Pulmonary artery endothelial cell (primary cell): ENCODE results near the gene CTTNBP2. TPM values are rescaled to one million over a fixed set of nuclear protein-coding genes. Genes with fewer than 3 reads are reported as not detected.

ENCODE experiments used
- DNase-seq: peaks from one replicate; pipeline ENCODE4 v3.0.0-alpha.2; 2011; ENCODE audit warnings: low read depth, low spot score
- total RNA-seq: library from RNA; depleted of rRNA; stranded (reverse); fragments of >200 nt; gene quantifications from 2 replicates; pipeline ENCODE4 v1.2.3, GENCODE V29; 2014

The CTTNBP2 gene
- total RNA-seq = not detected in 2 replicates

GRCh38 chr7:117873310-117874190 is at the start of gene CTTNBP2:
Gene CTTNBP2 (minus strand): TSS chr7:117873441. CDS start chr7:117873415, 26 bp downstream.
- DNase-seq = no peak

GRCh38 chr7:117916309-117916708 is 43.1 kb upstream of the CTTNBP2 start:
- DNase-seq = no peak

- DNase-seq = no peak
These were observed 39.2 kb upstream of the CTTNBP2 start for GRCh38 chr7:117912421-117912820.

GRCh38 chr7:117908031-117908795 is 35.0 kb upstream of the CTTNBP2 start:
- DNase-seq = no peak

- no peak for DNase-seq
These were observed 33.9 kb upstream of the CTTNBP2 start for GRCh38 chr7:117907049-117907640.

- DNase-seq = no peak
These were observed 29.2 kb upstream of the CTTNBP2 start for GRCh38 chr7:117902314-117902889.

- no peak for DNase-seq
These were observed 28.0 kb upstream of the CTTNBP2 start for GRCh38 chr7:117901089-117901797.

GRCh38 chr7:117896339-117896738 is 23.1 kb upstream of the CTTNBP2 start:
- no peak for DNase-seq

- DNase-seq = no peak
These were observed 22.0 kb upstream of the CTTNBP2 start for GRCh38 chr7:117895276-117895675.

- DNase-seq = no peak
These were observed 20.8 kb upstream of the CTTNBP2 start for GRCh38 chr7:117894037-117894436.

- no peak for DNase-seq
These were observed 19.6 kb upstream of the CTTNBP2 start for GRCh38 chr7:117892821-117893220.

- no peak for DNase-seq
These were observed 16.4 kb upstream of the CTTNBP2 start for GRCh38 chr7:117889611-117890010.

- DNase-seq = no peak
These were observed 15.4 kb upstream of the CTTNBP2 start for GRCh38 chr7:117888627-117889026.

GRCh38 chr7:117882594-117882993 is 9.4 kb upstream of the CTTNBP2 start:
- DNase-seq = no peak

- no peak for DNase-seq
These were observed 3.5 kb upstream of the CTTNBP2 start for GRCh38 chr7:117876761-117877160.

GRCh38 chr7:117875566-117875965 is 2.3 kb upstream of the CTTNBP2 start:
- no peak for DNase-seq

GRCh38 chr7:117874191-117874700 is 1.0 kb upstream of the CTTNBP2 start:
- DNase-seq = no peak

- DNase-seq = no peak
These were observed 506 bp downstream of the CTTNBP2 start for GRCh38 chr7:117872561-117873309.

- DNase-seq = no peak
These were observed 1.3 kb downstream of the CTTNBP2 start for GRCh38 chr7:117871778-117872538.
